RWPE1 (cell line): ENCODE measurements around the gene SYDE2.

Experiments
- CTCF ChIA-PET: fragments of 350-600 bp; sonication (Branson Sonifier 250); formaldehyde crosslinking; extraction: SDS; loops from one replicate; lab custom pipeline; 2021; lab: Yijun Ruan, JAX
- POLR2A ChIA-PET: fragments of 400-600 bp; formaldehyde crosslinking; extraction: SDS; loops from one replicate; lab custom pipeline; 2020; ENCODE audit warnings: antibody characterized with exemption; ENCODE audit not compliant: low non-redundant PET; lab: Yijun Ruan, JAX
- DNase-seq: peaks from one replicate; pipeline ENCODE4 v3.0.0; 2012; ENCODE audit warnings: low spot score
- H3K27ac ChIP-seq: fragments of 450-650 bp; 2 replicates; pipeline ENCODE4 v1.5.1; 2017
- CTCF ChIP-seq: fragments of 450-650 bp; conservative IDR thresholded peaks from 2 replicates; pipeline ENCODE4 v1.5.1; 2017; ENCODE audit warnings: low read depth, mild to moderate bottlenecking

The SYDE2 gene

GRCh38 chr1:85122169-85122568, 78.6 kb downstream of the SYDE2 start:
- ChIA-PET CTCF (interaction anchor here (1.6 kb wide), 1 partner anchor 118 kb away, joined by 3 read pairs; no protein-coding TSS in a partner anchor), POLR2A (no interaction called here)

GRCh38 chr1:85121744-85122143, 79.1 kb downstream of the SYDE2 start:
- TF ChIP-seq CTCF: no peak
- no peak overlapping the region for H3K27ac ChIP-seq
- CTCF ChIA-PET: interaction anchor here (1.6 kb wide), 1 partner anchor 119 kb away, joined by 3 read pairs; no protein-coding TSS in a partner anchor
- no peak for DNase-seq
- POLR2A ChIA-PET: no interaction called here

More at GRCh38 chr1:85122169-85122568, 78.6 kb downstream of the SYDE2 start:
- H3K27ac ChIP-seq: no peak overlapping the region
- TF ChIP-seq CTCF: no peak
- DNase-seq: no peak

- CTCF ChIA-PET: no interaction called here
- POLR2A ChIA-PET: no interaction called here
- no peak for TF ChIP-seq CTCF
- no peak for DNase-seq
- no peak overlapping the region for H3K27ac ChIP-seq
Measured at GRCh38 chr1:85118751-85119150, 82.1 kb downstream of the SYDE2 start.

- no peak overlapping the region for H3K27ac ChIP-seq
- TF ChIP-seq CTCF: no peak
- POLR2A ChIA-PET: no interaction called here
- DNase-seq: no peak
- CTCF ChIA-PET: interaction anchor here (0.6 kb wide), 1 partner anchor 216 kb away, joined by 3 read pairs; no protein-coding TSS in a partner anchor
Measured at GRCh38 chr1:85116856-85117255, 84.0 kb downstream of the SYDE2 start.

- no peak overlapping the region for H3K27ac ChIP-seq
- no peak for DNase-seq
- ChIA-PET CTCF (no interaction called here), POLR2A (no interaction called here)
- TF ChIP-seq CTCF: no peak
Measured at GRCh38 chr1:85115933-85116332, 84.9 kb downstream of the SYDE2 start.

- DNase-seq: no peak
- POLR2A ChIA-PET: no interaction called here
- no peak for TF ChIP-seq CTCF
- CTCF ChIA-PET: no interaction called here
- H3K27ac ChIP-seq: no peak overlapping the region
Measured at GRCh38 chr1:85111695-85112094, 89.1 kb downstream of the SYDE2 start.
